GM19240 (cell line): Measurements from ENCODE around the gene ADIPOR1.
"Not testable (repeated sequence)": the region's sequence is repeated elsewhere in the genome, so short reads cannot be mapped to it uniquely, and the experiment has no call there.

ENCODE experiments used
- DNase-seq: peaks from one replicate; pipeline ENCODE4 v3.0.0; 2011; ENCODE audit warnings: low spot score; ENCODE audit not compliant: insufficient read length

The ADIPOR1 gene, protein sequence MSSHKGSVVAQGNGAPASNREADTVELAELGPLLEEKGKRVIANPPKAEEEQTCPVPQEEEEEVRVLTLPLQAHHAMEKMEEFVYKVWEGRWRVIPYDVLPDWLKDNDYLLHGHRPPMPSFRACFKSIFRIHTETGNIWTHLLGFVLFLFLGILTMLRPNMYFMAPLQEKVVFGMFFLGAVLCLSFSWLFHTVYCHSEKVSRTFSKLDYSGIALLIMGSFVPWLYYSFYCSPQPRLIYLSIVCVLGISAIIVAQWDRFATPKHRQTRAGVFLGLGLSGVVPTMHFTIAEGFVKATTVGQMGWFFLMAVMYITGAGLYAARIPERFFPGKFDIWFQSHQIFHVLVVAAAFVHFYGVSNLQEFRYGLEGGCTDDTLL

DNA sequence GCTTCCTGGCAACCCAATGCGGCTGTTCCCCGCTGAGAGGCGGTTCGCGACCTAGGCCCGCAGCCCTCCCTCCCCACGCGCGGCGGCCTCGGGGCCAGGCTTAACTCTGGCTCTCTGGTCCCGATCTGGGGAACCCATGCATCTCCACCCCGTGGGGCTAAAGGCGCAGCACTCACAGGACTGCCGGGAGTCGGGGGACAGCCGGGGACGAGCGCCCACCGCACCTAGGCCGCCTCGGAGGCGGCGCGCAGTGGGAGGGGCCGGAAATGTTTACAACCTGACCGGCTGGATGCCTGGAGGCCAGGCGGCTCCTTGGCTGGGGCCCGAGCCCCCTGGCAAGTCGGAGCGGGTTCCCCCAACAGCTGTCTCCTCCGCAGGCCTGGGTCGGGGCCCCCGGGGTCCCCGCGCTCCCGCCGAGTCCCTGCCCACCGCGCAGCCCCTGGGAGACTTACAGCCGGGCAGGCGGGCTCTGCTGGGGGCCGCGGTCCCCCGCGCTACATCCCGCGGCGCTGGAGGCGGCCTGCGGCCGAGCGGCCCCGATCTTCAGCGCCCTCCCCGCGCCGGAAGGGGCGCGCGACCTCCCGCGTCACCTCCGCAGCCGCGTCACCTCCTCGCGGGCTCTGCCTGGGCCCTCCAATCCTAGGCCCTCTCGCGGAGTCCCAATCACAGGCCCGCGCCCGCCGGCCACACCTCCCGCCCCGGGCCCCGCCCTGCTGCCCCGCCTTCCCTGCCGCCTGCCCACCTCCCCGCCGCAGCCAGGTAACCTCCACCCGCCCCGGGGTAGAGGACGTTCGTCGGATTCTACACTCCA lies at the start of gene ADIPOR1:
Gene ADIPOR1, minus strand, starts transcription at position 580 of the 811 bp plus-strand sequence. CDS start 7,242 bp downstream, outside the sequence.
- DNase-seq, result peak; percentile 96

DNA sequence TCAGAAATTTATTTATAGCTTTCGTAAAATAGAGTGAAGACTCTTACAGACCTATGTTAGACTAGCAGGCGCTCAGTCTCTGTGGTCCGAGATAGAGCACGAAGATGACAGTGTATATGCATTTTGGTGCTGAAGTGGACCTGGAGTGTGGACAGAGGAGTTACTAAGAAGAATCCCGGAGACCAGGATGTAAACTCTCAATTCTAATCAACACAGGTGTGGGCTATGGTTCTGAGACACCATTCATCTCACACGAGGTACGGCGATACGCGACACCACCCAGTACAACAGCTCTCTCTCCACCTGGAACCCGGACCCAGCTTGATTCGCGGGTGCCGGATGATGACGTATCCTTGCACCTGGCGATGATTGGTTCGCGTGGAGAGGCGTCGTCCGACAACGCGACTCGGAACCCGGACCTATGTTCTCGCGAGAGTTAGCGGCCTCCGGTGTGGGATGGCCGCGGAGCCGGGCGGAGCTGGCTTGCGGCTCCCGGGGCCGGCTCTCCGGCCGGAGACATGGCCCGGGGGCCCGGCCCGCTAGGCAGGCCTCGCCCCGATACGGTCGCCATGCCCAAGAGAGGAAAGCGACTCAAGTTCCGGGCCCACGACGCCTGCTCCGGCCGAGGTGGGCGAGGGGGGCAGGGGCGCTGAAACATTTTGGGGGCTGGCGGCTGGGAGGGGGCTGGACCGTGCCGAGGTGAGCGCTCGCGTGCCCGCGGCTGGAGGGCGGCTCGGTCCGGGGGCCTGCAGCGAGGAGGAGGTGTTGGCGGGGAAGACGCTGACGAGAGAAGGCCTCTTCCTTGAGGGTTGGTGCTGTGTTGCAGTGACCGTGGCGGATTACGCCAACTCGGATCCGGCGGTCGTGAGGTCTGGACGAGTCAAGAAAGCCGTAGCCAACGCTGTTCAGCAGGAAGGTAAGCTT lies 49.1 kb upstream of the ADIPOR1 start, which contains the start of gene TMEM183A:
Gene TMEM183A, plus strand, starts transcription at position 427 of the 924 bp plus-strand sequence. Its CDS starts 92 bp downstream, at position 519.
- DNase-seq, result peak; percentile 74

DNA sequence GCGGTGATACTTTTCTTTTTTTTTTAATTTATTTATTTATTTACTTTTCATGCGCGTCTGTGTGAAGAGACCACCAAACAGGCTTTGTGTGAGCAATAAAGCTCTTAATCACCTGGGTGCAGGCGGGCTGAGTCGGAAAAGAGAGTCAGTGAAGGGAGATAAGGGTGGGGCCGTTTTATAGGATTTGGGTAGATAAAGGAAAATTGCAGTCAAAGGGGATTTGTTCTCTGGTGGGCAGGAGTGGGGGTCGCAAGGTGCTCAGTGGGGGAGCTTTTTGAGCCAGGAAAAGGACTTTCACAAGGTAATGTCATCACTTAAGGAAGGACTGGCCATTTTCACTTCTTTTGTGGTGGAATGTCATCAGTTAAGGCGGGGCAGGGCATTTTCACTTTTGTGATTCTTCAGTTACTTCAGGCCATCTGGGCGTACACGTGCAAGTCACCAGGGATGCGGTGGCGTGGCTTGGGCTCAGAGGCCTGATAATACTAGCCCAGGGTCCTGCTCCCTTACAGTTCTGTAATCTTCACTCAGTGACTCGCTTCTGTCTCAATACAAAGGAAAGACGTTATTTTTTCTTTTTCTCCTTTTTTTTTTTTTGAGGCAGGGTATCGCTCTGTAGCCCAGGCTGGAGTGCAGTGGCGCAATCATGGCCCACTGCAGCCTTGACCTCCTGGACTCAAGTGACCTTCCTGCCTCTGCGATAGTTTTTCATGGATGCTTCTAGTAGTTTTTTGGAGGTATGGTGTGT lies 47.5 kb upstream of the ADIPOR1 start:
- not testable (repeated sequence) for DNase-seq

DNA sequence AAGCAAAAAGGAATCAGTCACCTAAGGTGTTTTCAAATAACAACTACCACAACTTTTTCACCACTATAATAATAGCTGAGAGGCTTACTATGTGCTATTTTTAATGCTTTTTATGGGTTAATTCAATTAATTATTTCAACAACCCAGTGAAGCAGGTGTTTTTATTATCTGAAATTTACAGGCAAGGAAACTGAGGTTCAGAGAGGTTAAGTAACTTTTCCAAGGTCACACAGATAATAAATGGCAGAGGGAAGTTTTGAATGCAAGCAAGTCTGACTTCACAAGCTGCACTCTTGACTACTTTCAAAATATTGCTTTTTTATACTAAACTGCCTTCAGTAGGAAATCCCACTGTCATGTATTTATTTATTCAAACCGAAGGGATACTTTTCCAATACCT lies 44.8 kb upstream of the ADIPOR1 start:
- DNase-seq, result no peak

DNA sequence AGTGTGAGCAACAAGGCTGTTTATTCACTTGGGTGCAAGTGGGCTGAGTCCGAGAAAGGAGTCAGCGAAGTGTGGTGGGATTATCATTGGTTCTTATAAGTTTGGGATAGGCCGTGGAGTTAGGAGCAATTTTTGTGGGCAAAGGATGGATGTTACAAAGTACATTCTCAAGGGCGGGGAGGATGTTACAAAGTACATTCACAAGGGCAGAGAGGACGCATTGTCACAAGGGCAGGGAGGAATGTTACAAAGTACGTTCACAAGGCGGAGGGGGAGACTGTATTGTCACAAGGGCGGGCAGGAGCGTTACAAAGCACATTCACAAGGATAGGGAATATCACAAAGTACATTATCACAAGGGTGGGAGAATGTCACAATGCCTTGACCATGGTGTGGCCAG lies 43.9 kb upstream of the ADIPOR1 start:
- no peak for DNase-seq

DNA sequence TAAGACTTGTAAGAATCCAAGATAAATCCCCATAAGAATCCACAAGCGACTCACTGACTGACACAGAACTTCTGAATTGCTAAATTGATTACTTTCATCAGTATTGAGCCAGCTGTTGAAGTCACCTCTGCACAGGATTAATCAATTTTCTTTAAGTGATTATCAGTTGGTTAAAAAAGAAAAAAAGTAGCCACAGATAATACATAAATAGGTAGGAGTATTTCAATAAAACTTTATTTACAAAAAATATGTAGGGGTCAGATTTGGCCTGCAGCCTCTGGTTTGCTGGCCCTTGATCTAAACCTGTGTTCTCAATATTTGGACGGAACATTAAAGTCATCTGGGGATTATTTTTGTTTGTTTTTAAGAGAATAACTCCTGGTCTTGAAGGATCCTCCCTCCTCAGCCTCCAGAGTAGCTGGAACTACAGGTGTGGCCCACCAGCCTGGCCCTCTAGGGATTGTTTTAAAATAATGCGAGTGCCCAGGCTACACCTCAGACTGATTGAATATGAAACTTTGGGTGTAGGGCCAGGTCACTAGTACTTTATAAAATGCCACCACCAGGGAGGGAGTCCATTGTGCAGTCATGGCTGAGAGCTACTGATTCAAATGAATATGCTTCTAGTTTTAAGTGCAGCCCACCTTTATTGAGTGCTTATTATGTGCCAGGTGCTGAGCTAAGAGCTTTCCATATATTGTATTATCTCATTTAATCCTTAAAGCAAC lies 42.3 kb upstream of the ADIPOR1 start:
- DNase-seq, result no peak

DNA sequence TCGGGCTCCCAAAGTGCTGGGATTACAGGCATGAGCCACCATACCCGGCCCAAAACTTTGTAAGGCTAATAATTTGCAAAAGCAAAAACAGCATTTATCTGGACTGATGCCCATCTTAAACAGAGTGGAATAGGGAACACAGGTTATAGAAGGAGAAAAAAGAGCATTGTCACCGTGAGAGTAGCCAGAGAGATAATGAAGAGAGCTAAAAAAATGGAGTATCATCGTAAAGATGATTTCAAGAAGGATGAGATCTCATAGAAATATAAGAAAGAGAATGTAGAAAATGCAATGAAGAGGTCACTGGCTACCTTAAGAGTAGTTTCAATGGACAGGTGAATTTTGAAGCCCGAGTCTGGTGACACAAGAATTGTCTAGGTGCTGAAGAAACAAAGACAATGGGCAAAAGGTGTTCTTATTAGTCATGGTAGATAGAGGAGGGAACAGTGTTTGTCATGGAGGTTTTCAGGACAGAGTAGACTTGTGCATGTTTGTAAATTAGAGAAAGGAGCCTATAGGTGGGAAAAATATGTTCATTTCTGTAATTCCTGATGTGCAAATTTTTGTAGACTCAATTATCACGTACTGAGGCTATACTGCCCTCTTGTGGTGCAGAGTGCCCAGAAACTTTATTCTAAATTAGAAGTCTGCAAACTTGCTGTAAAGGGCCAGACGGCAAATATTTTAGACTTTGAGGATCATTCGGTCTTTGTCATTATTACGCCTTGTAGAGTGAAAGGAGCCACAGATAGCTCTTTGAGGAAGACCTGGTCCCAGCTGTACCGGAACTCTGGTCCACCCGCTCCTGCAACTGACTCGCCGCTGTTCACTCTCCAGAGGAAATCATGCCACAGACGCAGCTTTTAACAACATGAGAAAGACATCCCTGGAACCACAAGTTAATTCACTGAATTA lies 41.0 kb upstream of the ADIPOR1 start:
- no peak for DNase-seq

DNA sequence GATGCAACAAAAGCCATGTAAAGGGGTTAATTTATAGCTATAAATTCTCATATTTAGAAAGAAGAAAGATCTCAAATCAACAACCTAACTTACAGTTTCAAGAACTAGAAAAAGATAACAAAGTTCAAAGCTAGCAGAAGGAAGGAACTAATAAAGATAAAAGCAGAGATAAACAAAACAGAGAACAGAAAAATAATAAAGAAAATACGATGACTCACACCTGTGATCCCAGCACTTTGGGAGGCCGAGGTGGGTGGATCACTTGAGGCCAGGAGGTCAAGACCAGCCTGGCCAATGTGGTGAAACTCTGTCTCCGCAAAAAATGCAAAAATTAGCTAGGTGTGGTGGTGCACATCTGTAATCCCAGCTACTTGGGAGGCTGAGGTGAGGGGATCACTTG lies 36.6 kb upstream of the ADIPOR1 start:
- DNase-seq, result no peak

DNA sequence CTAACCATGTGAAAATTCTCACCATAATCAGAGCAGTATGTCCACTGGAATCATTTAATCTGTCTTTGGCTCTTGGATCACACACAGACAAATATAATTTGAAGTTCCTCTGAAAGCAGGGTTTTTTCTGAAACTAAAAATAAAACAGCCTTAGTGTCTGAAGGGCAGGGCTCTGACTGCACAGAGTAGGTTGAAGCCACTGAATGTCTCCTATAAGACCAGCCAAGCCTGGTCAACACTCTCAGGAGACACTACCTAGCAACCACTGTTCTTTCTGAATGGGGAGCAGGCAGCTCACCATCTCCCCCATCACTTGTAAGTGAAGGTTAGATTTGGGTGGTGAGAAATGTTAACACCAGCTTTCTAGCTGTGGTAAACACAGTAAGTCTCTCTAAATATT lies 33.0 kb upstream of the ADIPOR1 start:
- DNase-seq, result no peak

DNA sequence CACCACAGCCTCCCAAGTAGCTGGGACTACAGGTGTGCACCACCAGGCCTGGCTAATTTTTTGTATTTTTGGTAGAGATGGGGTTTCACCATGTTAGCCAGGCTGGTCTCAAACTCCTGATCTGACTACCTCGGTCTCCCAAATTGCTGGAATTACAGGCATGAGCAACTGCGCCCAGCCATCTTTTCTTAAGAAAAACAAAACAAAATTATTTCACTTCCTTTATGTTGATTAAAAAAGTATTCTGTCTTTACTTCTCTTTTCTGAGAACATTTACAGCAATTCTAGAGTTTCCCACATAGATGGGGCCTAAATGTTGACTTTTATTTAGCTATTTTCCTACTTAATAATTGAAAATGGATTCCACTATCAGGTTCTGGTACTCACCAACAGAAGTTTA lies 31.8 kb upstream of the ADIPOR1 start:
- no peak for DNase-seq

DNA sequence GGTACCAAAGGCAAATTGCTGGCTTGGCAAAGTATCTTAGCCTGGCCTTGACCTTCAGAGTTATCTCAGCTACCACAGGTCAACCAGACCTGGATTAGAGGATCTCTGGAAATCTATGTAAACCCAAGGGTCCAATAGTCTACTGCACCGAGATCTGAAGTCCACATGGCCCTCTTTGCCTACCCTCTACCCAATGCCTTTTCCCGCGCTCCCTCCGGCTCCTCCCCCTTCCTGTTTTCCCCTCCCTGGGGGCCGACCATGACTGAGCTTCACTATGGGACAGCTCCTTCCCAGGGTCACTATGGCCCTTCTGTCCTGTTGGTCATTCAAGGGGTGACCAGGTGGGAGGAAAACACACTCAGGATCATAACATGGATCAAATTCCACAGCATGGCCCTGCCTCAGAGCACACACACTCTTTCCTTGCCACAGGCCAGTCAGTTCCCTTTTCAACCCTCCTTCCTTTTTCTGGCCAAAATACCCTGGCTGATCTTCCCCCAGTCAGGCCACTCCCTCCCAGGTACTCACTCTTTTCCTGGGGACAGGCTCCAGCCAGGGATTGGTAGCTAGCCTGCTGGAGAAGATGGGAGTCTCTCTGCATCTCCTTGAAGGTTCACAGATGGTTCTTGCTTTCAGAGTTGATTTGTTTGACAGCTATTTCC lies 29.9 kb upstream of the ADIPOR1 start:
- DNase-seq, result no peak

DNA sequence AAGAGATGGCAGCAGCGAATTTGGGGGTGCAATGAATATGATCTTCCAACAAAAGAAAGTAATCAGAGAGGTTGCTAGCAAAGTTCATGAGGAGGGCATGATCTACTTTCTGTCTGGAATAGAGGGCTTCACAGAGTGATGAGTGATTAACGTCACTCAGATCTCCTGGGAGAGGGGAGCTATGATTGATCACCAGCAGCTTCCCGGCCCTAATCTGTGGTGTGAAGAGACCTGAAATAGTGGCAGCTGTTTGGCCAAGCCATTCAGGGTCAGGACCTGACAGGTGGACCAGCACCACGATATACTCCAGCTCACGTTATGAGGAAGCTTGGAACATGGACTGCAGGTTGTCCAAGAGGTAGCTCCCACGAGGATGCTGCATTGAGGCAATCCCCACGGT lies 29.1 kb upstream of the ADIPOR1 start:
- DNase-seq, result no peak

DNA sequence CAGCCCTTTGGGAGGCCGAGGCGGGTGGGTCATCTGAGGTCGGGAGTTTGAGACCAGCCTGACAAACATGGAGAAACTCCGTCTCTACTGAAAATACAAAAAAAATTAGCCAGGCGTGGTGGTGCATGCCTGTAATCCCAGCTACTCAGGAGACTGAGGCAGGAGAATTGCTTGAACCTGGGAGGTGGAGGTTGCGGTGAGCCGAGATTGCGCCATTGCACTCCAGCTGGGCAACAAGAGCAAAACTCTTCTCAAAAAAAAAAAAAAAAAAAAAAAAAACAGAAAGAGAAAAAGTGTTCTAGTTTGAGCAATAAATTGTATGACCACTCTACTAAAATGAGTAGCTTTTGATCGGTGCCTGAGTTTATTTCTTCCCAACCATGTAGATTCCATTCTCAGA lies 28.0 kb upstream of the ADIPOR1 start:
- not testable (repeated sequence) for DNase-seq

DNA sequence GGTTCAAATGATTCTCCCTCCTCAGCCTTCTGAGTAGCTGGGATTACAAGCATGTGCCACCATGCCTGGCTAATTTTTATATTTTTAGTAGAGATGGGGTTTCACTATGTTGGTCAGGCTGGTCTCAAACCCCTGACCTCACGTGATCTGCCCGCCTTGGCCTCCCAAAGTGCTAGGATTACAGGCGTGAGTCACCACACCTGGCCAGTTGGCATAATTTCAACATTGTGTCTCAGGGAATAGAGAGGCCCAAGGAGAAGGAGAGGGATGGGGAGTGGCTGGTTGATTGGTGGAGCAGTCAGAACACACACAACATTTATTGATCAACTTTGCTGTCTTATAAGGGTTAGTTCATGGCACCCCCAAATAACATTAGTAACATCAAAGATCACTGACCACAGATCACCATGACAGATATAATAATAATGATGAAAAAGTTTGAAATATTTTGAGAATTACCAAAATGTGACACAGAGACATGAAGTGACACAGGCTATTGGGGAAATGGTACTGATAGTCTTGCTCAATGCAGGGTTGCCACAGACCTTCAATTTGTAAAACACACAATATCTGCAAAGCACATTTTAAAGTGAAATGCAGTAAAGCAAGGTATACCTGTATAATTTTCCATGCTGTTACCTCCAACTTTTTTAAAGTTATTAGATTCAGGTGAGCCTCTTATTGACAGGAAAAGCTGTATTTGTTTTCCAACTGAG lies 24.8 kb upstream of the ADIPOR1 start:
- no peak for DNase-seq

DNA sequence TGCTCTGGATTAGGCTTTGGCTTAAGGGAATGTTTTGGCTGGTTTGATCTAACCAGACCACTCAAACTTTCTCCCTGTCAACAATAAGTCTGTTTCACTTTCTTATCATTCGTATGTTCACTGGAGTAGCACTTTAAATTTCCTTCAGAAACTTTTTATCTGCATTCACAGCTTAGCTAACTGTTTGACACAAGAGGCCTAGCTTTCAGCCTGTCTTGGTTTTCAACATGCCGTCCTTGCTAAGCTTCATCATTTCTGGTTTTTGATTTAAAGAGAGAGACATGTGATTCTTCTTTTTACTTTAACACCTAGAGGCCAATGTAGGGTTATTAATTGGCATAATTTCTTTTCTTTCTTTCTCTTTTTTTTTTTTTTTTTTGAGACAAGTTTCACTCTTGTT lies 23.8 kb upstream of the ADIPOR1 start:
- DNase-seq, result no peak

DNA sequence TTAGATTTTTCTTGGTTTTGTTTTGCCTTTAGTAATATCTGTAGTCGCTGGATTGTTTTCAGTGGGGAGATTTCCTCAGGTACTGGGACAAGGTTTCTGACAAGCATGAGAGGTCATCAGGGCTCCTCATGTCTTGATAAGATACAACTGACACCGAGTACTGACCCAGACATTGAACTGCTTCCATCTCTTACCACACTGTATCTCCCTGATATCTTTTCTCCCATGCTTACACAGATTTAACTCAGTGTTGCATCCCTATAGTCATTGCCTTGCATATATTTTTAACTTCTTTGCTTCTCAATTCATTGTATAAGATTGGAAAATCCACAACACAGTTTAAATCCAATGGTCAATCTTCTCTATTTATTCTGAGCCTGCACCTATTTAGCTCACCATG lies 21.3 kb upstream of the ADIPOR1 start:
- DNase-seq, result no peak

DNA sequence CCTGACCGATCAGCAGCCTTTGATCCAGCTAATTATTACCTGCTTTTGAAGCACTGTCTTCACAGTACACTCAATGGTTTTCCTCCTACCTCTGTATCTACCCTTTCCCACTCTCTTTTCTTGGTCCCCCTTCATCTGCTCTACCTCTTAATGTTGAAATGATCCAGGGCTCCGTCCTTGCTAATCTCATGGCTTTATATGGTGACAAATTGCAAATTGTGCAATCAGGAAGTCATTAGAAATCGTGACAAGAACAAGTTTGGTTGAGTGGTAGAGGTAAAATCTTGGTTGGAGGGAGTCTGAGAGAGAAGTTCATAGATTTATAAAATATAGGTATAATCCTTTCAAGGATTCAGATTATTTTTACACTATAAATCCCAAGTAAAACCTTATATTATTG lies 18.5 kb upstream of the ADIPOR1 start:
- DNase-seq, result no peak

DNA sequence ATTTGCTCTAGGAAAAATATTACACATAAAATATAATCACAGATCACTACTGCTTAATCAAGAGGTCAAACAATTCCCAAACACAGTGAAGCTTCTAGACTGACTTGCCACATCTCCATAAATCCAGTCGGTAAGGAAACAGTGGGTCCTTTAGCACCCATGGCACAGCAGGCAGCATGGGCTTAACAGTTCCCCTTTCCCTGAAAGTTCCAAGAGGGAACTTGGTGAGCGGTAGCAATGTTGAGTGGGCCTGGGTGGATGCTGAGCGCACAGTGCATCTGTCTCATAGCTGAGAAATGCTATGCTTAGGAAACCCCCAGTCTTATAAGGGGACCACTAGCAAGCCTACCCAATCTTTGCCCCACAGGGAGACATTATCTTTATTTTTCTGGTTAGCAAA lies 16.7 kb upstream of the ADIPOR1 start:
- no peak for DNase-seq
